Measurements from ENCODE around the gene MEX3A.
"Not testable (repeated sequence)": the region's sequence is repeated elsewhere in the genome, so short reads cannot be mapped to it uniquely, and the experiment has no call there.

MEX3A gene

DNA sequence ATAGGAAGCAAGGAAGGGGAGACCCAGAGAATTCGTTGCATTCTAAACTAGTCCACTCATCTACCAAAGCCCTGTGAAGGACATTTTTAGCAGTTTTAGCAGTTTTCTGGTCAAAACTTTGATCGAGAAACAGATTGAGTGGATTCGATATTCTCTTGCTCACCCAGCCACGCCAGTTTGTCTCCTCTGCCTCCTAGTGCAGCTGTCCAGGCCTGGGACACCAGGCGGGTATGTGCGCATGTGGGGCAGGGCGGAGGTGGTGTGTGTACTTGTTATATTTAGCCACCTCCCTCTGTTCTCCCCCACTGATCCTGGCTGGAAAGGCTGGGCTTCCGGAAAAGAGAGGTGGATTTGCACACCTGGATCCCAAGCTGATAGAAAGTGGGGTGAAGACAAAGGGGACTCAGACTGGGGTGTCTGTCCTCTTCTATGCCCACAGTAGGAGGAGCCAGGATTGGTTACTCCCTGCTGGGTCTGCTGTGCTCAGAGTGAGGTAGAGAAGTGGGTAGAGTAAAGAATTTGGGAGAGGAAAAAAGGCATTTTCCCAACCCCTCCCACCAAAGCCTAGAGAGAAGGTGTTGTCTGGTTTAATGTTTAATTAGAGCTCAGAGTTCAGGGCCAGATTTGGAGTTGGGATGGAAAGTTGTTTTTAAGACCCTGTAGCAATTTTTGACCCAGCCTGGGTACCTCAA is 36.1 kb upstream of the MEX3A start:
- DNase-seq (ENCODE audit: low read depth in 2 of 3, low spot score in 2 of 3): no peak

DNA sequence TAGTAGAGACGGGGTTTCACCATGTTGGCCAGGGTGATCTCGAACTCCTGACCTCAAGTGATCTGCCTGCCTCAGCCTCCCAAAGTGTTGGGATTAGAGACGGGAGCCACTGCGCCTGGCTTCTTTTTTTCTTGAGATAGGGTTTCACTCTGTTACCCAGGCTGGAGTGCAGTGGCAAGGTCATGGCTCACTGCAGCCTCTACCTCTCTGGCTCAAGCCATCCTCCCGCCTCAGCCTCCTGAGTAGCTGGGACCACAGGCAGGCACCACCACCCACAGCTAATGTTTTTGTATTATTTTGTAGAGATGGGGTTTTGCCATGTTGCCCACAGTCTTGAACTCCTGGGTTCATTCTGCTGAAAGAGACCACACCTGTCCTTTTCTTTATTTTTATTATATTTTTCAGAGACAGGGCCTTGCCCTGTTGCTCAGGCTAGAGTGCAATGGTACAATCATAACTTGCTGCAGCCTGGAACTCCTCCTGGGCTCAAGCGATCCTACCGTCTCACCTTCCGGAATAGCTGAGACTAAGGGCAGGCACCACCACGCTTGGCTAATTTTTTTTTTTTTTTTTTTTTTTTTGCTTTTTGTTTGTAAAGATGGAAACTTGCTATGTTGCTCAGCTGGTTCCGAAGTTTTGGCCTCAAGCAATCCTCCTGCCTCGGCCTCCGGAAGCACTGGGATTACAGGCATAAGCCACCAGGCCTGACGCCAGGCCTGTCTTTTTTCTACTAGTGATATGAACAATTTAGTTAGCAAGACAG is 35.3 kb upstream of the MEX3A start:
- no peak for DNase-seq (ENCODE audit: low read depth in 2 of 3, low spot score in 2 of 3)

DNA sequence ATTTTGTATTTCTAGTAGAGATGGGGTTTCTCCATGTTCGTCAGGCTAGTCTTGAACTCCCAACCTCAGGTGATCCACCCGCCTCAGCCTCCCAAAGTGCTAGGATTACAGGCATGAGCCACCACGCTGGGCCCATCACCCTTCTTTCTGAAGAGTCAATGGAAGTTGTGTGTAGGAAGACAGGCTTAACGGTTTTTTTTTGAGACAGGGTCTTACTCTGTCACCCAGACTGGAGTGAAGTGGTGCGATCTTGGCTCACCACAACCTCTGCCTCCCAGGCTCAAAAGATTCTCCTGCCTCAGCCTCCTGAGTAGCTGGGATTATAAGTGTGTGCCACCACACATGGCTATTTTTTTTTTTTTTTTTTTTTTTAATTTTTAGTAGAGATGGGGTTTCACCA is 34.5 kb upstream of the MEX3A start:
- DNase-seq (ENCODE audit: low read depth in 2 of 3, low spot score in 2 of 3): not testable (repeated sequence)

DNA sequence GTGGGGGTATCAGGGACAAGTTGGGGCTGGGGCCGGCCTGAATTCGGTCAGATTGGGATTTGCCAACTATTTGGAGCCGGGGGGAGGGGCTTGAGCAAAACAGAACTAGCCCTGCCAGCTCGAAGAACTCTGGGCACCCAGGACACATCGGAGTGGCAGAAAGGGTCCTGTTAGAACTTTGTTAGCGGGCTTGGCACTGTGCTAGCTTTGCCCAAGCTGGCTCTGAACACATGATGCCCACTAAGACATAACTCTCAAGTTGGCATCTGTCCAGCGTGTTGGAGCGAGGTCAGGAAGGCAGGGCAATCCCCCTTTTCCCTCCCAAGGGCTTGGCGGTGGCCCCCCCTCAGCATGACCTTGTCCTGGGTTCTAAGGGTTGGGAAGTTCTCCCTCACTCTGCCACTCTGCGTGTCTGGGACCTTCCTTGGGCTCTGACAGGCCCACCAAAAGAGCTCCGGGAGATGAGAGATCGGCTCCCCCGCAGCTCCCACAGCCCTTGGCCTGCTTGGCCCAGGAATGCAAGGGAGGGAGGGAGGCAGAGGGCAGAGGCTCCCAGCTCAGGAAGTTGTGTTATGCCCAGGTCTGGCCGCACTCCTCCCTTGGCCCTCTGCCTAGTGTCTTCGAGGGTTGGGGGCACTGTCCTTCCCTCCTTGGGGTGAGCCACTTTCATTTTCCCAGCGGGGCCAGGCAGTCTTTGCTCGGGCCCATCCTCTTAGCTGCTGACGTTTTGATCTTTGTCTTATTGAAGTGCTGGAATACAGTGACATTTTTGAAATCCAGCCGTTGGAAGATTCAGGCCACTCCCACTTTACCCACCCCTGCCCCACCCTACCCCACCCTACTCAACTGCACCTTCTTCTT is 33.5 kb upstream of the MEX3A start:
- DNase-seq (ENCODE audit: low read depth in 2 of 3, low spot score in 2 of 3): no peak

DNA sequence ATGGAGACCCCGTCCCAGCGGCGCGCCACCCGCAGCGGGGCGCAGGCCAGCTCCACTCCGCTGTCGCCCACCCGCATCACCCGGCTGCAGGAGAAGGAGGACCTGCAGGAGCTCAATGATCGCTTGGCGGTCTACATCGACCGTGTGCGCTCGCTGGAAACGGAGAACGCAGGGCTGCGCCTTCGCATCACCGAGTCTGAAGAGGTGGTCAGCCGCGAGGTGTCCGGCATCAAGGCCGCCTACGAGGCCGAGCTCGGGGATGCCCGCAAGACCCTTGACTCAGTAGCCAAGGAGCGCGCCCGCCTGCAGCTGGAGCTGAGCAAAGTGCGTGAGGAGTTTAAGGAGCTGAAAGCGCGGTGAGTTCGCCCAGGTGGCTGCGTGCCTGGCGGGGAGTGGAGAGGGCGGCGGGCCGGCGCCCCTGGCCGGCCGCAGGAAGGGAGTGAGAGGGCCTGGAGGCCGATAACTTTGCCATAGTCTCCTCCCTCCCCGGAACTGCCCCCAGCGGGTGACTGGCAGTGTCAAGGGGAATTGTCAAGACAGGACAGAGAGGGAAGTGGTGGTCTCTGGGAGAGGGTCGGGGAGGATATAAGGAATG is 32.8 kb upstream of the MEX3A start:
- no peak for DNase-seq (ENCODE audit: low read depth in 2 of 3, low spot score in 2 of 3)

DNA sequence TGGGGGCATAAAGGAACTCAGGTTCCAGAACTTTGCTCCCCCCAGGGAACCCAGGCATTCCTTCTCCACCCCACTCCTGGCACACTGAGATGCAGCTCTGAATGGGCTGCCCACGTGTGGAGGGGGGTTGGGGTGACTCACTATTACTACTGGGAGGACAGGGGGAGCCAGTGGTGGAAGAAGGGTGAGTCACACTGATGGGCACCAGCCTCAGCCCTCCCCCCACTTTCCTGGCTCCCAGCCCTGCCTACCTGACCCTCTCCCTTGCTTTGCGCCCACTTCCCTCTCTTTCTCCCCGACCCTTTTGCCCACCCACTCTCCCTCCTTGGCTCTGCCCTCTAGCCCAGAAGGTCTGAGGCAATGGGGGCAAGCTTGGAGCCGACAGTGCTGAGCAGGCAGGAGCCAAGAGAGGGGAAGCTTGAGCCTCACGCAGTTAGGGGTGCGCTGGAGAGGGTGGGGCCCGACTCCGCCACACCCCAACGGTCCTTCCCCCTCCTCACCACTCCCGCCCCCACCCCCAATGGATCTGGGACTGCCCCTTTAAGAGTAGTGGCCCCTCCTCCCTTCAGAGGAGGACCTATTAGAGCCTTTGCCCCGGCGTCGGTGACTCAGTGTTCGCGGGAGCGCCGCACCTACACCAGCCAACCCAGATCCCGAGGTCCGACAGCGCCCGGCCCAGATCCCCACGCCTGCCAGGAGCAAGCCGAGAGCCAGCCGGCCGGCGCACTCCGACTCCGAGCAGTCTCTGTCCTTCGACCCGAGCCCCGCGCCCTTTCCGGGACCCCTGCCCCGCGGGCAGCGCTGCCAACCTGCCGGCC is 32.0 kb upstream of the MEX3A start, which contains the start of gene LMNA:
Gene LMNA, plus strand, starts transcription at position 611 of the 818 bp plus-strand sequence. CDS start 208 bp downstream, outside the sequence.
- DNase-seq (ENCODE audit: low read depth in 2 of 3, low spot score in 2 of 3): peak in 2 of 3 experiments; percentile 59 to 66

DNA sequence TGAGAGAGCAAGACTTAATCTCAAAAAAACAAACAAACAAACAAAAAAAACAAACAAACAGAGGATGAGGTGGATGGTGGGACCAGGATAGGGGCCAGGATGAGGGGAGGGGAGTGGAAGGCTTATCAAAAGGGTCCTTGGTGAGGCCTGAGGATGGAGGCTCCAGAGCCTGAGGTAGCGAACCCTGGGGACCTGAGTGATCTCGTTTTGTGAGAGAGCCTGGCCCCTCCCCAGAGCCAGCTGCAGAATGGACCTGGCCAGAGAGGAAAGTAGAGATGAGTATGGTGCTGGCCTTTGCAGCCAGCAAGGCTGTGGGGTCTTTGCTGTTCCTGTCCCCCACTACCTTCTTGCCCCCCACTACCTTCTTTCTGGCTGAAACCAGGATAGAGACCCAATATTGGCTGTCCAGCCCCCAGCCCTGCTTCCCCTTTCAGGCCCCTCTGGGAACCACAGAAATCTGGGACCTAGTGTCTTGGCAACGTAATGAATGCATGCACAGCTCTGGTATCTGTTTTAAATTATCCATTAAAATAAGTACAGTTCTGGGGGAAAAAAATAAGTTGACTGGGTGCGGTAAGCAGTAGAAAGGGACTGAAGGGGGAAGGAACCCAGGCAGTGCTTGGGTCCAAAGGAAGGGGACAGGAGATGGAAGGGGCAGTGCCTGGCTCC is 31.2 kb upstream of the MEX3A start:
- no peak for DNase-seq (ENCODE audit: low read depth in 2 of 3, low spot score in 2 of 3)

DNA sequence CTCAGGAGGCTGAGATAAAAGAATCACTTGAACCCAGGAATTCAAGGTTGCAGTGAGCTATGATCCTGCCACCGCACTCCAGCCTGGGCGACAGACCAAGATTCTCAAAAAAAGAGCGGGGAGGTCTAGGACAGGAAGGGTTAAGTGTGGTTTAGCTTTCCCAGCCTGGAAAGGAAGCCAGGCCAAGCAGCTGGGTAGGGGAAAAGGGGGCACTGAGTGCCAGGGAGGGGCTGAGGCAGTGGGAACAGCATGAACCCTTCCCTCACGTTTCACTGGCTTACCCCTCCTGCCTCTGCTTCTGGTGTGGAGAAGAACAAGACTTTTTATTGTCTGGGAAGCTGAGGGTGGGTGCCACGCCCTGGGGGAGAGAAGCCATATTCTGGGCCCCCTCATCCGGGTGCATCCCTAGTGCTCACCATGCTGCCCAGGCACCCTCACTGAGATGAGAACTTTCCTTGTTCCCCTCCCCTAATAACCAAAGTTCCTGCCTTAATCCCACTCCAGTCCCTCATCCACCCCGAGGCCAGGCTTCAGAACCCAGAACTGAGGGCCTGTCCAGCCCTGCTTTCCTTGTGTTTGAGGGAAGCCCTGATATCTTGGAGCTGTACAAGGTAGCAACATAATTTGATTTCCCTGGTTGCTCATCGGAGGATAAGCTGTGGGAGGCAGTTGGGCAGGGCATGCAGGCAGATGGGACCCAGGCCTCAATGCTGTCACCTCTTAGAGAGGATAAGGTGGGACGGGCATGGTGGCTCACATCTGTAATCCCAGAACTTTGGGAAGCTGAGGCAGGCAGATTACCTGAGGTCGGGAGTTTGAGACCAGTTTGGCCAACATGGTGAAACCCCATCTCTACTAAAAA is 30.2 kb upstream of the MEX3A start:
- DNase-seq (ENCODE audit: low read depth in 2 of 3, low spot score in 2 of 3): no peak

DNA sequence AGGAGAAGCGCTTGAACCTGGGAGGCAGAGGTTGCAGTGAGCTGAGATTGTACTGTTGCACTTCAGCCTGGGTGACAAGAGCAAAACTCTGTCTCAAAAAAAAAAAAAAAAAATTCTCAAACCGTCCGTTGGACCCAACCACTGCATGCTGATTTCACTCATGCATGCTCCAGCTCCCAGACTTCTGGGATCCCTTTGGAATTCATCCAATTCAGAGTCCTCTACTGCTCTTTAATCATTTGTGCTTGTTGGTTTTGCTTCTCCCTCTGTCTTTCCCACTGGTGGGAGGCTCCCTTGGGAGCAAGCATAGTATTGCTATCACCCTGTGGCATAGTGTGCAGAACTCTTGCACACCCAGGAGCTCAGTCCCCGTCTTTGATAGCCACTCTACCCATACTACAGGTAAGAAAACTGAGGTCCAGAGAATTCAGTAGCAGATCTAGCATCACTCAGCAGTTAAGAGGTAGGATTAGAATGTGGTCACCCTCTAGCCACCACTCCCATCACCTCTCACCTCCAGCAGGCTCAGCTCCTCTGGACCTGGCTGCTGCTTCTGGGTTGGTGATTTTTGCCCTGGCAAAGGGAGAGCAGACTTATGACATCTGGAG is 29.2 kb upstream of the MEX3A start:
- DNase-seq (ENCODE audit: low read depth in 2 of 3, low spot score in 2 of 3): no peak

DNA sequence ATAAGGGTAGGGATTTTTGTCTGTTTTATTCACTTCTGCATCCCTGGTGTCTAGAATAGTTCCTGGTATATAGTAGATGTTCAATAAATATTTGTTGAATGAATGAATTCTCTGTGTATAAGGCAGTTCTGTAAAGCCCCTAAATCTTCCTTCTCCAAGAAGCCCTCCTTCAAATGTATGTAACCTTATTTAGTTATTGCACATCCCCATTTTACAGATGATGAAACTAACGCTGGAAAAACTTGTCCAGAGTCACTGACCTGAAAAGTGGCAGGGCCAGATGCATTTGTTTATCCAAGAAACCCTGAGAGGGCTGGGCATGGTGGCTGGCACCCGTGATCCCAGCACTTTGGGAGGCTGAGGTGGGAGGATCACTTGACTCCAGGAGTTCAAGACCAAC is 28.0 kb upstream of the MEX3A start:
- DNase-seq (ENCODE audit: low read depth in 2 of 3, low spot score in 2 of 3): no peak

DNA sequence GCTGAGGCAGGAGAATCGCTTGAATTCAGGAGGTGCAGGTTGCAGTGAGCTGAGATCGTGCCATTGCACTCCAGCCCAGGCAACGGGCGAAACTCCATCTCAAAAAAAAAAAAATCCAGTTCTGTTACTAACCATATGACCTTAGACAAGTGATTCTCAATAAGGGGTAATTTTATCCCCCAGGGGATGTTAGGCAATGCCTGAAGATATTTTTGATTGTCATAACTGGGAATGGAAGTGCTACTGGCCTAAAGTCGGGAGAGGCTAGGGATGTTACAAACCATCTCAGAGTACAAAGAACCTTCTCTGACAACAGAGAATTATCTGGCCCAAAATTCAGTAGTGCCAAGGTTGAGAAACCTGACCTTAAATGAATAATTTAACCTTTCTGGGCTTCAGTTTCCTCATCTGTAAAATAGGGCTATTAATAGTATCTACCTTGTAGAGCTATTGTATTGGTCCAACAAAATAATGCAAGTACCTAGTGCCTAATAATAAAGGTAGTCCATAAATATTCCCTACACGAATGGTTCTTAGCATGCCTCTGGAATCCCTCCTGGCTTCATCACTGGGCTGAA is 26.5 kb upstream of the MEX3A start:
- no peak for DNase-seq (ENCODE audit: low read depth in 2 of 3, low spot score in 2 of 3)

DNA sequence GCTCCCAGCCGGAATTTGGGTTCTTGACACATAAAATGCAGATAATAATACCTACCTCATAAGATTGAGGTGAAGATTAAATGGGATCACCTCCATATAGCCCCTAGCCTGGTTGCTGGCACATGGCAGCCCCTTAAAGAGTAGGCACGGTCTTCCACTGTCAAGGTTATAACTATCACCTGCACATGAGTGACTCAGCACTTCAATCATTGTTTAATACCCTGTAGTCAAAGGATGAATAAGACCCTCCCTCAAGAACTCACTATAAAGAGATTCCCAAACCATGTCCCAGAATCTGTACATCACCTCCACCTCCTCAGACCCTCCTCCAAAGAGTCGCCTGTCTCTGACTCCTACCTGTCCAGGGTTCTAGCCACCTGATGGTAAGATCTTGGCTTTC is 25.8 kb upstream of the MEX3A start:
- no peak for DNase-seq (ENCODE audit: low read depth in 2 of 3, low spot score in 2 of 3)

DNA sequence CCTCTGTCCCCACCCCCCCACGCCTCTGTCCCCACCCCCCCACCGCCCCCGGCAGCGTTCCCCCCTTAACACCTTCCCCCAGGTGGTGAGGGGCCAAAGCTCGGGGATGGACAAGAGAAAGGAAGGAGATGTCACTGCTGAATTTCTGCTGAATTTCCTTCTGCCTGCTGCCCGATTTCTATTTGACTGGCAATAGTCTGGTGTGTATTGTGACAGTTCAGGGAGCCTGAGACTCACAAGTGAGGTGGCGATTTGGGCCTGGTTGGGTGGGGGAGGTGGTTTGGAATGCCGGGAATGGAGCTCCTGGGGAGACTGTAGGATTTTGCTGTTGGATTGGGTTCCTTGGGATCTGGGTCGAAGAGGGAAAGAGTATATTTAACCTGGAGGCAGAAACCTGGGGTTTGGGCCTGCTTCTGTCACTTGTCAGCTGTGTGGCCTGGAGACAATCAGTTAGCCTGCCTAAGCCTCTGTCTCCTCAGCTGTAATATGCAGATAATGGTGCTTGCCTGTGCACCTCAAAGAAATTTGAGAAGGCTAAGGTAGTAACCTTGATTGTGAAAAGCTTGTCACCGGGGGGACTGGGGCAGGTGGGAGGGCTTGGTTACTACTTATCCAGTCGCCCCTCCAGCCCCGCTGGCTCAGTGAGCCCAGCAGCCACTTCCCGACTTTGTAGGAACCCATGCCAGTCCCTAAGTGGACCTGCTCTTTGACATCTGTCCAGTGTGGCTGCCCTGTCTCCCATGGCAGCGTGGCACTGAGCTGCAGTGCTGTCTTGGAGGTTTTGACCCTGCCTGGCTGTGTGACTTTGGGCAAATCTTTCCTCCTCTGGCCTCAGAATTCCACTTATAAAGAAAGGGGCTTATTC is 24.6 kb upstream of the MEX3A start:
- DNase-seq (ENCODE audit: low read depth in 2 of 3, low spot score in 2 of 3): no peak

DNA sequence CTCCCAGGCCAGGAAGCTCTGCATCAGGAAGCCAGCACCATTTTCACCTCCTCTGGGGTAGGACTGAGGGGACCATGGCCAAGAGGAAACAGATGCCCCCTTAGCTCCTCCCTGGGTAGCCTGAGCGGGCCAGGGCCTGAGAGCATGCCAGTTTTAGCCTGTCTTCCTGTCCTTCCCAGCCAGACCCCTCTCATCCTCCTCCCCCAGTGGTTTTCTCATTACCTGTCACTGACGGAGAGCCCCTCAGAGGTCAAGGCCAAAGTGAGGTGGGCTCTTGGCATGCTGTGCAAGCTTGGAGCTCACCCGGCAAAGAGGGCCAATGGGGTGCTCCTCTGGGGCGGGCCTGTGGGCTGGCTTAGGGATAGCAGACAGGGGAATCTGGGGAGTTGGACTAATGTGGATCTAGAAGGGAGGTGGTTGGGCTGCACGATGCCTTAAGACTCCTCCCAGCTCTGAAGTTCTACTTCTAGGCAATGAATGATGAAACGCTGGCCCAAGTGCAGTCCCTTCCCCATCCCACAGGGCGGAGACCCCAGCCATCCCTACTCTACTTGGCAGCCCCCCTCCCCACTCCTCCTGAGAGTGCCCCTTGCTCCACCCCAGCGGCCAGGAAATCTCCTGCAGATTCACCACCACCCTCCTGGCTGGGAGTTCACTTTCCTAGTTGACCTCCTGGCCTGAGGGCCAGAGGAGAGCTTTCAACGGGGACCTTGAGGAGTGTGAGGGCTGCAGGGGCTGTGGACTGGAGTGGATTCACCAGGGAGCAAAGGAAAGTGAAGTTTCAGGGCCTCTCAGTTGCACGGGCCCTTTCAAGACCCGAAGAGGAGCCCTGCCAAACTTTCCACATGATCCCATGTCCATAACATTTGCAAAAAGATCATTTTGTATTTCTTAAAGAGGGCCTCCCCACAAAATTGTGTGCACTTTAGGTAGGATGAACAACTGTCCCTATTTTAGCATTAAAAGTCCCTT is 22.9 kb upstream of the MEX3A start:
- DNase-seq (ENCODE audit: low read depth in 2 of 3, low spot score in 2 of 3): no peak

DNA sequence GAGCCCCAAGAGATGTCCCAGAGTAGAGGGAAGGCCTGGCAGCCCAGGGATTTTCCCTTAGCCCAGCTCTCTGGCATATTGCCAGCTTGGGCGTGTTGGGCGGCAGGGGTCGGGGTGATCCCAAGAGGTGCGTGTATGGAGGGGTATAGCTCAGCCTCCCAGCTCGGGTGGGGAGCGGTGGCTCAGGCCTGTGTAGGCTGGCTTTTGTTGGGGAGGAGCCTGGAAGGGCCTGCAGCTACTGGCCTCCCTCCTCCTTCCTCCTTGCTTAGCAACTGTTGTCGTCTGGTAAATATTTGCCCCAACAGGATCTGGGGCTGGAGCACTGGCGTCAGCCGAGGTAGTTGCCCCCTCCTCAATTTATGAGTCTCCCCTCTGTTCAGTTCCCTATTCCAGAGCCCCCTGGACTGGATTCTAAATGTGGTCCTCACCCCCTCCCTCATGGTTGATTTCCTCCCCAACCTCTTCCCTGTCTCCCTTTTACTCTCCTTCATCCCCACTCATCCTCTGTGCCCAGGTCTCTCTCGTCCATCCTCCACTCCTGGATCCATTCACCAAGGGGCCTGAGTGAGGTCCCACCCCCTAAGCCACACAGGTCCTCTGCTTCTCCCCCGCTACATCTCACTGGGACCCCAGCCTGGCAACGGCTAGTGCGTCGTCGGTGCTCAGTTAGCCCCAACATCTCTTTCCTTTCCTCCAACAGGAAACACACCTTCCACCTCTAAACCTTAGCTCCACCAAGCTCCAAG is 22.0 kb upstream of the MEX3A start:
- no peak for DNase-seq (ENCODE audit: low read depth in 2 of 3, low spot score in 2 of 3)
